GM20000 (cell line): ENCODE results near the gene MEG3.

Source experiments
- DNase-seq: peaks from one replicate; pipeline ENCODE4 v3.0.0; 2012; ENCODE audit warnings: low spot score
- TF ChIP-seq, protein P1 (sequence below): IDR thresholded peaks from 2 replicates; pipeline ENCODE4 v1.5.1; 2012; ENCODE audit warnings: mild to moderate bottlenecking, control low read depth; ENCODE audit errors: extremely low read depth, missing control alignments

The MEG3 gene

DNA sequence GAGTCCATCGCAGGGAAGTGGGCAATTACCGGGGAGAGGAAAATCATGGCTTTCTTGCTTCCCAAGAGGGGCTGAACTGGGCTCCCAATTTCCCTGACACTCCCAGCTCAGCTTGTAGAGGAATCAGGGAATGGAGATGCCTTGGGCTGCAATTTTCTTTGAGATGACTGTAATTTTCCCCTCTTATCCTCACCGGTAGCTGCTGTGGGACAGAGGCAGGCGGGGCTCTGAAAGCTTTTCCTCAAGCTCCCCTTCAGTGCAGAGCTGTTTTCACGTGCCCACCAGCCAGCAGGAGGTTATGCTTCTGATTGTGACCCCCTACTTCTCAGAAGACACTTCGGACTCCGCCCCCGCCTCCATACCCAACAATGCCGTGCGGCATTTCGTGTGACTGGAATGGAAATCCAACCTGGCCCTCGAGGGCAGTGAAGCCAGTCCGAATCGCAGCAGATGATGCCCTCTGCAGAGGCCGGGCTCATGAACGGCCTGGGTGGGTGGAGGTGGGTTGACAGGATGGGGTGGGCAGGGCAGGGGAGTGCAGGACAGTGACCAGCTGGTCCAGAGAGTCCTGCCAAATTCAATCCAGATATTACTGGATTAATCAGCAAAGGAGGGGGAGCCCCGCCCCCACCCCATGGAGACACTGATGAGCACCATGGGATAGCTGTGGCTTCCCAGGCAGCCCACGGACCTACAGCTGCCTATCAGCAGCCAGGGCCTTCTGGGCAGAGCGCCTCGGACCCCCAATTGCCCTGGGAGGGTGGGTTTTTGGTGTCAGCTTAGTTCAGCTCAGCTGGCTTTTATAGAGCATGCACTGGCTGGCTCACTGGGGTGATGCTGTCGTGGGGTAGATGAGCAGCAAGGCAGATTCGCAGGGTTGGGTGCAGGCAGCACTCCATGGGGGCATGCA lies 40.0 kb downstream of the MEG3 start:
- no peak for DNase-seq
- TF ChIP-seq, protein P1, sequence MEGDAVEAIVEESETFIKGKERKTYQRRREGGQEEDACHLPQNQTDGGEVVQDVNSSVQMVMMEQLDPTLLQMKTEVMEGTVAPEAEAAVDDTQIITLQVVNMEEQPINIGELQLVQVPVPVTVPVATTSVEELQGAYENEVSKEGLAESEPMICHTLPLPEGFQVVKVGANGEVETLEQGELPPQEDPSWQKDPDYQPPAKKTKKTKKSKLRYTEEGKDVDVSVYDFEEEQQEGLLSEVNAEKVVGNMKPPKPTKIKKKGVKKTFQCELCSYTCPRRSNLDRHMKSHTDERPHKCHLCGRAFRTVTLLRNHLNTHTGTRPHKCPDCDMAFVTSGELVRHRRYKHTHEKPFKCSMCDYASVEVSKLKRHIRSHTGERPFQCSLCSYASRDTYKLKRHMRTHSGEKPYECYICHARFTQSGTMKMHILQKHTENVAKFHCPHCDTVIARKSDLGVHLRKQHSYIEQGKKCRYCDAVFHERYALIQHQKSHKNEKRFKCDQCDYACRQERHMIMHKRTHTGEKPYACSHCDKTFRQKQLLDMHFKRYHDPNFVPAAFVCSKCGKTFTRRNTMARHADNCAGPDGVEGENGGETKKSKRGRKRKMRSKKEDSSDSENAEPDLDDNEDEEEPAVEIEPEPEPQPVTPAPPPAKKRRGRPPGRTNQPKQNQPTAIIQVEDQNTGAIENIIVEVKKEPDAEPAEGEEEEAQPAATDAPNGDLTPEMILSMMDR, result no peak

DNA sequence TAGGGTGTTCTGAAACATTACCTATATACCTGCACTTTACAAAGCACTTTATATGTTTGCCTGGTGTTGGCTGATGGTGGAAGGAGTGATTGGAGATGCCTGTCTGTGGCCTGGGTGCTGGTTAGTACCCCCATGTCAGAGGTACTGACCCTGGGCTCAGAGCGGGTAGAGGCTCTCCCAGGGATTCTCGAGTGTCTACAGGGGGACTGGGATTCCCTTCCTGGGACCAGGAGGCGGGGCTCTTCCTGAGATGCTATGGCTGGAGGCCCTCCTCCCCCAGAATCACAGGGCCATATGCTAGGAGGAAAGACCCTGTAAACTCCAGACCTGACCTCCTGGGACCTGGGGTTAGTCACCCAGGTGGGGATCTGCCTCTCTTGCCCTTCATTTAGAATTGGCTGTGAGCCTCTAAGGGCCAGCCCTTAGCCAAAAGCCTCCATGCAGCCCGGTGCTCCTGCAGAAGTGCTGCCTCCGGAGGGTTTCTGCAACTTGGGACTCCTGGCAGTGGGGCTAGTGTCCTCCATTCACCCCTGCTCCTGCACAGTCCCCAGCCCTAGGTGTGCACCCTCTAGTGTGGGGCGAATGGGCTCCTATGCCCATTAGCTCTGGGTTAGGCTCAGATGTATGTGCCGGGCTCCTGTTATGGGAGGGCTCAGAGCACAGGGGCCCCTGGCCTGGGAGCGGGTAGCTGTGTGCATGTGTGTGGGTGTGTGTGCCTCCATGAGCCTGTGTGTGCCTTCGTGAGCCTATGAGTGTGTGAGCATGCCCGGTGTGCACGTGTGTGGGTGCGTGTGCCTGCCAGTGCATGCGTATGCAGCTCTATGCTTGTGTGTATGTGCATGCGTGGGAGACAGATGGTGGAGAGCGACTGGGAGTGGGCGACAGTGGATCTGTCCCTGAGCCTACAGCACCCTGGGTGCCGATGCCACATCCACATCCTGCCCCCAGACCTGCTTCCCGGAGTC lies 41.0 kb downstream of the MEG3 start:
- TF ChIP-seq, protein P1, result no peak
- DNase-seq, result no peak

DNA sequence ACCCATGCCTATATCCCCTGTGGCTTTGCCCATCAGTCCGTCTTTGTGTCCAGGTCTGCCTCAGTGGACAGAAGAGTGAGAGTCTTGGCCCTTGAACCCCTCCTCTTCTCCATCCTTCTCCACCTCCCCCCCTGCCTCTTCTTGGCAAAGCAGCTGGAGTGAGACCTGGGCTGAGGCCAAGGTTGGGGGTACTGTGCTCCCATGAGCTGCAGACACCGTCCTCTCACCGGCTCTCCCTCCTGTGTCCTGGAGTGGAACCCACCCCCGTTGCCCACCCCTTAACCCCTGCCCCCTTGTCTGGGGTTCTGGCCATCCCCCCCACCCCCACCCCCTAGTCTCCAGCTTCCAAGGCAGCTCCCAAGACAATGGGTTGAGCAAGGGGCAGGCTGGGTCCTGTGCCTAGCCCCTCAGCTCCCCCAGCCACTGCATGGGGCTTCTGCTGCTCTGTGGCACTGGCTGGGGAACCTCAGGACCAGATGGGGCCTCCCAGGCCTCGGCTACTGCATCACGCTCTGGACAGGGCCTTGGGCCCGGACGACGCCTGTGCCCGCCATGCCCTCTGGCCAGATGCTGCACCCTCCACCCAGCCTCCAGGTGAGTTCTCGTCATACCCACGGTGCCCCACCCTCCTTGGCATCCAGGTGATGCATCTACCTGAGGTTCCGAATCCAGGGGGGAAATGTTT lies 41.9 kb downstream of the MEG3 start:
- no peak for DNase-seq
- TF ChIP-seq, protein P1, result no peak

DNA sequence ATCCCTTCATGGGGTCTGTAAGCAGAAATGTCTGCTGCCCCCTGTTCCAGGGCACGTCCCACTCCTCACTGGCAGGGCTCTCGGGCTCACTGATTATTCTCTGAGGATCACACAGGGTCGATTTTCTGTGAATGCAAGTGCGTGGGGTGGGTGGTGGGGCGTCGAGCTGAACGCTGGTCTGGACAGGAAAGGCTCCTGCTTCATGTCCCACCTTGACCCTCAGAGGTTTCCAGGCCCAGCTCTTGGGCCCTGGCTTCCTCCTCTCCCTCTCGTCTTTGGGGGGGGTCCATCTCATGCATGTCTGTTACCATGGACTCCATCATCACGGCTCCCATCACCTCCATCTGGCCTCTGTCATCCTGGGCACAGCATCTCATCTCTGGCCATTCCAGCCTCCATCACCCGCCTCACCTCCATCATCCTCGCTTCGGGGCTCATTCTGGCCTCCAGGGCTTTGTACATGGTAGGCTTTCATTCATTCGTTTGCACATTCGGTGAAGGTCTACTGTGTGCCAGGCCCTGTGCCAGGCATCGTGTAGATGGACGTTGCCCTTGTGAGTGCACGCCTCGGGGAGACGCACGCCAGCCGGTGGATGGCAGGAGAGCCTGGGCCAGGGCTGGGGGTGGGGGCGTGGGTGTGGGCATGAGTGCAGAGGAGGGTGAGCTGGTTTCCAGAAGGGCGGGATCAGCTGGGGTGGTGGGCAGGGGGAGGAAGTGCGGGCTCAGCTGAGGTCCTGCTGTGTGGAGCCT lies 42.9 kb downstream of the MEG3 start:
- TF ChIP-seq, protein P1, result no peak

DNA sequence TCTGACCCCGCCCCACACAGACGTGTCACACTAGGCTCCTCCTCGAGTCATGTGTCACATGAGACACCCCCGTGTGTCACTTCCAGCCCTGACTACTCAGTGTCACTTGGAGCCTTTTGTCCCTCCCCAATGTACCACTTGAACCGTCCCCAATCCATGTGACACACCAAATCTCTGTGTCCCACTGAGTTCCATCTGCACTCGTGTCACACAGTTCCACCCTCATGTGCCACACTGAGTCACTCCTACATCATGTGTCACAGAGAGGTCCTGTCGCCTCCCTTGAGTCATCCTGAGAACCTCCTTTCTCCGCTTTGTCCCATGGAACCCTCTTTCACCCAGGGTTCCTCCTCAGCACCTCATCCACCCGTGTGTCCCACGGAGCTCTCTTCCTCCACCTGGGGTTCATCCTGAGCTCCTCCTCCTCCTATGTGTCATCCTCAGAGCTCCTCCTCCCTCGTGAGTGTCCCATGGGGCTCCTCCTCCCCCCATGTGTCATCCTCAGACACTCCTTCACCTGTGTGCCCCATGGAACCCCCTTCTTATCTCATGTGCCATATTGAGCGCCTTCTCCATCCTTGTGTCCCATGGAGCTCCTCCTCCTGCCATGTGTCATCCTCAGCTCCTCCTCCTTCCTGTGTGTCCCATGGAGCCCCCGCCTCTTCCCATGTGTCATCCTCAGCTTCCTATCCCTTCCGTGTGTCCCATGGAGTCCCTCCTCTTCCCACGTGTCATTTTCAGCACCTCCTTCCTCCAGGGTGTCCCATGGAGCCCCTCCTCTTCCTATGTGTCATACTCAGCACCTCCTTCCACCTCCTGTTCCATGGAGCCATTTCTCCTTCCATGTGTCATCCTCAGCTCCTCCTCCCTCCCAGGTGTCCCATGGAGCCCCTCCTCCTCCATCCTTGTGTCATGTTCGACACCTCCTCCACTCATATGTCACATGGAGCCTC lies 45.6 kb downstream of the MEG3 start:
- DNase-seq, result no peak

More for the DNA sequence above, 42.9 kb downstream of the MEG3 start:
- no peak for DNase-seq

More for the DNA sequence above, 45.6 kb downstream of the MEG3 start:
- TF ChIP-seq, protein P1, result no peak
